GM19239 (cell line): ENCODE measurements around the gene HNRNPUL1.

Experiments used
- DNase-seq: peaks from one replicate; pipeline ENCODE4 v3.0.0; 2011; ENCODE audit warnings: low spot score; ENCODE audit not compliant: insufficient read length
- FAIRE-seq: peaks from 2 replicates; lab custom pipeline; 2011; peaks lifted over from hg19 to GRCh38; lab: Jason Lieb, UNC

The HNRNPUL1 gene

GRCh38 chr19:41233748-41234240 lies 30.4 kb upstream of the HNRNPUL1 start:
- DNase-seq (no peak), FAIRE-seq (no peak)

DNA sequence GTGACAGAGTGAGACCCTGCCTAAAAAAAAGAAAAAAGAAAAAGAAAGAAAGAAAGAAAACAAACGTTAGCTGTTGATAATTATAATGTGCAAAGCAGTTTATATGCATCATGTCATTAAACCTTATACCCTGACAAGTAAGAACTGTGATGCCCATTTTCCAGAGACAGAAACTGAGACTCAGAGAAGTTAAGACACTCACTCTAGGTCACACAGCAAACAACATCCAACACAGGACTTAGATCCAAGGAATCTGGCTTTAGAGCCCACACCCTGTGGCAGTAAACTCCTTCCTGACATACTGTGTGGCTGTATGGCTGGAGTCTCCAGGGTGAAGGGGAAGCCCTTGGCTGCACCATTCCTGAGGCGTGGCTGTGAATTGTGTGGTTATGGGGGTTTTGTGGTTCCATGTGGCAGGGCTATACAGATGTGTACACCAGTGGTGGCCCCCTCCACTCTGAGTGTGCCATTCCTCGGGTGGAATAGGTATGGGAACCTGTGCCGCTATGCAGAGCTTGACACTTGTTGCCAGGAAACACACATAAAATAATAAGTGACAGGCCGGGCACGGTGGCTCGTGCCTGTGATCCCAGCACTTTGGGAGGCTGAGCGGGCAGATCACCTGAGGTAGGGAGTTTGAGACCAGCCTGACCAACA lies 29.5 kb upstream of the HNRNPUL1 start:
- no peak for DNase-seq
- FAIRE-seq, result no peak

- DNase-seq (no peak), FAIRE-seq (no peak)
These were observed 28.7 kb upstream of the HNRNPUL1 start for GRCh38 chr19:41235480-41235879.

GRCh38 chr19:41238244-41238643 lies 25.9 kb upstream of the HNRNPUL1 start:
- no peak for FAIRE-seq
- no peak for DNase-seq

DNA sequence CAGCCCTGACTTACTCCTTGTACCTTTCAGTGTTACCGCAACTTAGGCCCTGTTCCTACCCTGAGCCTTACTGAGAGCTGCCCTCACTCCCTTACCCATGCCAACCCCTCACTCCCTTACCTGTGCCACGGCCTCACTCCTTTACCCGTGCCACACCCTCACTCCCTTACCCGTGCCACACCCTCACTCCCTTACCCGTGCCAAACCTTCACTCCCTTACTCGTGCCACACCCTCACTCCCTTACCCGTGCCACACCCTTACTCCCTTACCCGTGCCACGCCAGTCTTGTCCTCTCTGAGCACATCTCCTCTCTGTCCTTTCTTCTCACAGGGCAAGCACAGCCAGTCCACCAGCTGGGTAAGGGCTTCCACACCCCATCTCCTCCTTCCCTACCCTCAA lies 24.8 kb upstream of the HNRNPUL1 start:
- no peak for FAIRE-seq
- DNase-seq, result no peak

DNA sequence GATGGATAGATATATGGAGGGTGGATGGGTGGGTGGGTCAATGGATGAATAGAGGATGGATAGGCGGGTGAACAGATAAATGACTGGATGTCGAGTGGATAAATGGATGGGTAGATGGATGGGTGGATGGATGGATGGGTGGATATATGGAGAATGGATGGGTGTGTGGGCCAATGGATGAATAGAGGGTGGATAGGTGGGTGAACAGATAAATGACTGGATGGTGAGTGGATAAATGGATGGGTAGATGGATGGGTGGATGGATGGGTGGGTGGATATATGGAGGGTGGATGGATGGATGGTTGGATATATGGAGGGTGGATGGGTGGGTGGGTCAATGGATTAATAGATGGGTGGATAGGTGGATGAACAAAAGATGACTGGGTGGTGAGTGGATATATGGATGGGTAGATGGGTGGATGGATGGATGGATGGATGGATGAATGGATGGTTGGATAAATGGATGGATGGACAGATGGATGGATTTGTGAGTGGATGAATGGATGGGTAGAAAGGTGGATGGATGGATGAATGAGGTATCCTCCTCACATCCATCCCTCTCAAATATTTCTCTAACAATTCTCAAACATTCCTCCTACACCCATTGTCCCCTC lies 24.1 kb upstream of the HNRNPUL1 start:
- DNase-seq (no peak), FAIRE-seq (no peak)

DNA sequence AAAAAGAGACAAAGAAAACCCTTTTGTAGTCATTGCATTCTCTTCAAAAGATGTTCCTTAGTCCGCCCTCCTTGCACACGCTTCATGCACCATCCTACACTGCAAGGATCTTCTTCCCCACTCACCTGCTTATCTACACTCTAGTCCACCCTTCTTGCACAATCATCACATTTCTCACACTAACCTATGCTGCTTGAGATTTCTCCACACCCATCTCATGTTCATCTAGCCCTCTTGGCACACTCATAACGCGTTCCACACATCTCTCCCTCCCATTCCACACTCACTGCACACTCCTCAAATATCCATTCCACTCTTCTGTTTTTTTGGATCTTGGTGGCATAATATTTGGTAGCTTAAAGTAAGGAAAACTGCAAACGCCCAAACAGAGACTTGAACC lies 22.3 kb upstream of the HNRNPUL1 start:
- no peak for FAIRE-seq
- DNase-seq, result no peak

DNA sequence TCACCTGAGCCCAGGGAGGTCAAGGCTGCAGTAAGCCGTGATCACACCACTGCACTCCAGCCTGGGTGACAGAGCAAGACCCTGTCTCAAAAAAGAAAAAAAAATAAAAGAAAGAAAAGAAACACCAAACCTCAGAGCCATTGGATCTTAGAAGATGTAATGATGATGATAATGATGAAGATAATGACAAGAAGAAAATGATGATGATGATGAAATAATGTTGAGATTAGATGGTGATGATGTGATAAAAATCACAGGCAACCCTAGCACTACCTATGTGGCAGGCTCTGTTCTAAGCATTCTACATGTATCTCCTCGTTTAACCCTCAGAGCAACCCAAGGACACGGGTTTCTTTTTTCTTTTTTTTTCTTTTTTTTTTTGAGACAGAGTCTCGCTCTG lies 20.1 kb upstream of the HNRNPUL1 start:
- DNase-seq, result no peak
- no peak for FAIRE-seq

DNA sequence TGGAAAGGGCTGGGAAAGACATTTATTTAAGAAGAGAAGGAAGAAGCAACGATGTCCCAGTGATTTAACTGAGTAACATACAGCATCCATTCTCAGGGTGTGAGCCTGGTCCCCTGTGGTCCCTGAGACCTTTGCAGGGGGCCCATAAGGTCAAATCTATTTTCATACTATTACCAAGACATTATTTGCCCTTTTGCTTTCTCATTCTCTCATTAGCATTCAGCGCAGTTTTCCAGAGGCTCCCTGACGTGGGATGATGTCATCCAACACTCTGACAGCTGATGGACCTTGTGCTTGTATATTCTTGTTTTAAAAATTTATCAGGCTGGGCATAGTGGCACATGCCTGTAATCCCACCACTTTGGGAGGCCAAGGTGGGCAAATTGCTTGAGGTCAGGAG lies 18.3 kb upstream of the HNRNPUL1 start:
- no peak for FAIRE-seq
- no peak for DNase-seq

DNA sequence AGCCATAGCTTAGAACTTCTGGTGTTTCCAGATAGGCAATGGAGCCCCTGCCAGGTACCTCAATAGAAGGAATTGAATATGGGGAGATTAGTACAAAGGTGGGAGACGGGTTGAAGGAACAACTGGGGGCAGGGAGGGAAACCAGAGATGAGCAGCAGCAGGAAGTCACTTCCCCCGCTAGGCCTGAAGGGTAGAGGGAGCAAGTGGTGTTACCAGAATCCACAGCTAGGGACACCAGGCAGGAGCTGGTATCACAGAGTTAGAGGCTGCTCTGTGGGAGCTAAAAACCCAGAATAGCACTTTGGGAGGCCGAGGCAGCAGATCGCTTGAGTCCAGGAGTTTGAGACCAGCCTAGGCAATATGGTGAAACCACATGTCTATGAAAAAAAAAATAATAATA lies 15.3 kb upstream of the HNRNPUL1 start:
- FAIRE-seq (no peak), DNase-seq (no peak)

DNA sequence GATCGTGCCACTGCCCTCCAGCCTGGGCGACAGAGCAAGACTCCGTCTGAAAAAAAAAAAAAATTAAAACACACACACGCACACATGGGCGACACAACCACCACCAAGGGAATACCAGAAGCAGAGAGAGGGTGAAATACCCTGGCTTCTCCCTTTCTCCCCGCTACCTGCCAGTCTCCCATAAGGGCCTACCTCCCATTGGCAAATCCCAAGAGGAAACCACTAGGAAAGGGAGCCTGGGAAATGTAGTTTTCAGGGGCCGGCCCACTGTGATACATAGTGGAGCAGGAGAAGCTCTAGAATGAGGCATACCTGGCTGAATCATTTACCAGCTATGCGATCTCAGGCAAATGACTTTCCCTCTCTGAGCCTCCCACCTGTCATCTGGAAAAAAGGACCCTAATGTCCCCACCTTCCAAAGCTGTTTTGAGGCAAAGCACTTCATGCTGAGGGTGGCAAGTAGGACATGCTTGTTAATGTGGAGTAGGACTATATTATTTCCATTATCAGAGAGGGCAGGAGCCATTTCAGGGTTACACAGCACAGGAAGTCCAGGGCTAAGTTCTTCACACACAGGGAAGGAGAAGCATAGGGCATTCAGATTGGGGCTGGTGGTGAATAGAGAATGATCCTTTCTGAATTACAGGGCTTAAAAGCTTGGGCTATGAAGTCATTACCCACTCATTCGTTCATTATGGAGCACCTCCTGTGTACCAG lies 14.3 kb upstream of the HNRNPUL1 start:
- no peak for DNase-seq
- FAIRE-seq, result no peak

DNA sequence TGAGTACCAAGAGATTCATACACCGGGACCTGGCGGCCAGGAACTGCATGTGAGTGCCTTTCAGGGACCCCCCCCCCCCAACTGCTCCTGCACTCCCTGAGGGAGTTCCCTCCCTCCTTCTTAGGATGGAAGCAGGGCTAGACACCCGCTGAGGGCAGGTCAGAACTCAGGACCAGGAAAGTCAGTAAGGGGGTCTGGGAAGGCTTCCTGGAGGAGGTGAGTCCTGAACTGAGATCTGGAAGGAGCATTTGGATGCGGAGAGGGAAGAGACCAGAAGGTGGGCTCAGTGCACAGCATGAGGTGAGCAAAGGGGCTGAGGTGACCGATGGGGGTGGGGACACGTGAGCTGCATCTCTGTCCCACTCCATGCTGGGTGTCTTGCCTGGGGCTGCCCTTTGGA lies 10.5 kb upstream of the HNRNPUL1 start:
- DNase-seq (no peak), FAIRE-seq (no peak)

DNA sequence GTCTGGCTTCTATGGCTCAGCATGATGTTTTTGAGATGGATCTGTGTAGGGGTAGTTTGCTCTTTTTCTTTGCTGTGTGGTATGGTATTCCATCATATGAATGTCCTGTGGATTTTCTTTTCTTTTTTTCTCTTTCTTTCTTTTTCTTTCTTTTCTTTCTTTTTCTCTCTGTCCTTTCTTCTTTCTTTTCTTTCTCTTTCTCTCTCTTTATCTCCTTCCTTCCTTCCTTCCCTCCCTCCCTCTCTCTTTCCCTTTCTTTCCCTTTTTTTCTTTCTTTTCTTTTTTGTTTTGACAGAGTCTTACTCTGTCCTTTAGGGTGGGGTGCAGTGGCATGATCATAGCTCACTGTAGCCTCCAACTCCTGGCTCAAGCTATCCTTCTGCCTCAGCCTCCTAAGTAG lies 9.0 kb upstream of the HNRNPUL1 start:
- FAIRE-seq (no peak), DNase-seq (no peak)

DNA sequence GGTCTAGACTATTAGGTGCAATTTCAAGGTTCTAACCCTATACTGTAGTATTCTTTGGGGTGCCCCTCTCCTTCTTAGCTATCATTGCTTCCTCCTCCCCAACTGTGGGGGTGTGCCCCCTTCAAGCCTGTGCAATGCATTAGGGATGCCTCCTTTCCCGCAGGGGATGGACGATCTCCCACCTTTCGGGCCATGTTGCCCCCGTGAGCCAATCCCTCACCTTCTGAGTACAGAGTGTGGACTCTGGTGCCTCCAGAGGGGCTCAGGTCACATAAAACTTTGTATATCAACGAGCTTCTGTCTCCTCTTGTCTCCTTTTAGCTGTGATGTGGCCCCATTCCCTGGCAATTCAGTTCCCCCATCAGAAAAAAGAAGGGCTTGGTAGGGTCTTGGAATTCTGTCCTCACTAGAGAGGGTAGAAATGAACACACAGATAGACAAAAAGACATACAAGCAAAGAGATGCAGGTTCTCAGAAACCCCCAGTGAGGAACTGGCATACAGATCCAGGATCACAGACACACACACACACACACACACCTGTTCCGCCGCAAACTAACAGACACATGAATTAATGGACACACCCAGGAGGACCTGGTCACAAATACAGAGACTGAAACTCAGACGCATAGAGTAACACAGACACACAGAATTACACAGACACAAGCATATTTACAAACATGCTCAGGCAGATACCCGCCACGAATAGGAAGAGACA lies 2.5 kb upstream of the HNRNPUL1 start:
- FAIRE-seq, result no peak
- DNase-seq, result no peak

DNA sequence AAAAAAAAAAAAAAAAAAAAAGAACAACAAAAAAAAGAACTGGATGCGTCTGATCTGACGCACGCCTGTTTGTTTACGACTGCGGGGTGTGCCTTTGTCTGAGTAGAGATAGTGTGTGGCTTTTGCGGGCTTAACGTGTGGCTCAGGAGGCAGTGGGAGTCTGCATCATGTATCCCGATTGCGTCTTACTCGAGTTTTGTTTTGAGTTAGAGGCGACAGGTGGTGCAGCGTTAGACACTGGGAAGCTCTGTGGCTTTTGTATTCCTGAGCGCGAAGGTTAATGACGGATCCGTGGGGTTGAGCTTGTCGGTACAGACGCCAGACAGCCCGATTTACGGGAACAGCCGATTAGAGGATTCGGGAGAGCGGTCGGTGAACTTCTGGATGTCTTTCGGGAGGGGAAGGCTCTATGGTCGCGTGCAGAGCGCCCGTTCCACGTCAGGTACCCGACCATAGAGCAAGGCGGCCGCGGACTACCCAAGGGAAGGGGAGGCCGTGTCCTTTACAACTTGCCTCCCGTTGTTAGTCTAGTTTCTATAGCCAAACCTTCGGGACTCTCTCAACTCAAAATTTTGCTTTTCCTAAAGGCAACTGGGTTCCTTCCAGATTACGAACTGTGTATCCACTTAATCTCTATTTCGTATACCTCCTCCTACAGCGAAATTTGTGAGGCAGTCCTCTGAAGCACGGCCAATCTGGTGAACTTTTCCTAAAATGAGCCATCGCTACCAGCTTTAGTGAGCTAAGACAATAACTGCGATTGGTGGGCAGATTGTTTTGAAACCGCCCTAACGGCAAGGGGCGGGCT lies 926 bp upstream of the HNRNPUL1 start:
- no peak for FAIRE-seq
- DNase-seq, result no peak

DNA sequence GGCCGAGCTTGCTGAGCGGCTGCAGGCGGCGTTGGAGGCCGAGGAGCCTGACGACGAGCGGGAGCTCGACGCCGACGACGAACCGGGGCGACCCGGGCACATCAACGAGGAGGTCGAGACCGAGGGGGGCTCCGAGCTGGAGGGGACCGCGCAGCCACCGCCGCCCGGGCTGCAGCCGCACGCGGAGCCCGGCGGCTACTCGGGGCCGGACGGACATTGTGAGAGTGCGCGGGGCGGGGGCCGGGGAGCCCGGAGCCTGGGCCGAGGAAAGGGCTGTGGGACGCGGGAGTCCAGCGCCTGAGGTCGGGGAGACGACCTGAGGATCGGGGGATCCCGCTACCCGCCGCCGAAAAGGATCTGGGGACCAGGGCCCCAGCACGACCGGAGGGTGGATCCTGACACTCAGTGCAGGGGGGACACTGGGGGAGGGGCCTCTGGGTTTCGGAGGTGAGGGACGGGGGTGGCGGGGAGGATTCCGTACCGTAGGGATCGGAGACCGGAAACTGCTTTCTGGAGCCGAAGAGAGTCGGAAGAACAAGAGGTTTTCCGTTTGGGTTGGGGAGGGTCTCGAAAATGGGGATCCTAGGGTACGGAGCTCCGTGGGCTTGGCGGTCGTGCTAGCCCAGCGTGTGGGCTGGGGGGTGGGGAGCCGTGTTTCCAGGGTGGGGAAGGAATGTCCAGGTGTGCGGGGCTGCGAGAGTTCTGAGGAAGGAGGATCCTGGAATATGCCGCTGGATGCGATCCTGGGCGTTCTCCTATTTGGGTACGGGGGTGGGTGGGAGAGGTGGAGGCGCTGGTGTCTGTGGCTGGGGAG lies 616 bp downstream of the HNRNPUL1 start:
- DNase-seq (peak; percentile 23), FAIRE-seq (no peak)

GRCh38 chr19:41265395-41266153 lies 1.4 kb downstream of the HNRNPUL1 start:
- FAIRE-seq (no peak), DNase-seq (no peak)

DNA sequence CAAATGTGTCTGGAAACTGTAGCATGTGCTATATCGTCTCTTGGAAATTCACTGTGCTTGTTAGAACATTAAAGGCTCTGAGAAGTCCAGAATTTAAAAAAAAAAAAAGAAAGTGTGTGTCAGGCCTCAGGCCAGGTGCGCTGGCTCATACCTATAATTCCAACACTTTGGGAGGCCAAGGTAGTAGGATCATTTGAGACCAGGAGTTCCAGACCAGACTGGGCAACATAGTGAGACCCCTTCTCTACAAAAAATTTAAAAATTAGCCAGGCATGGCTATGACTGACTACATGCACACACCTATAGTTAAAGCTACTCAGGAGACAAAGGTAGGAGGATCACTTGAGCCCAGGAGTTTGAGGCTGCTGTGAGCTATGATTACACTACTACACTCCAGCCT lies 4.9 kb downstream of the HNRNPUL1 start:
- DNase-seq, result no peak
- FAIRE-seq, result no peak

DNA sequence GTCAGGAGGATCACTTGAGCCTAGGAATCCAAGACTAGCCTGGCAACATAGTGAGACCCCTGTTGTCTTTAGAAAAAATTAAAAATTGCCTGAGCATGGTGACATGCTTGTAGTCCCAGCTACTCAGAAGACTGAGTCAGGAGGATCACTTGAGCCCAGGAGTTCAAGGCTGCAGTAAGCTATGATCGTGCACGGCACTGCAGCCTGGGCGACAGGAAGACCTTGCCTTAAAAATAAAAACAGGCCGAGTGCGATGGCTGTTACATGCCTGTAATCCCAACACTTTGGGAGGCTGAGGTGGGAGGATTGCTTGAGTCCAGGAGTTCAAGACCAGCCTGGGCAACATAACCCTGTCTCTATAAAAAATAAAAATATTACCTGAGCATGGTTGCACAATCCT lies 5.4 kb downstream of the HNRNPUL1 start:
- DNase-seq (no peak), FAIRE-seq (no peak)
